ENCODE results near the gene PLCB1. TPM values are rescaled to one million over a fixed set of nuclear protein-coding genes. Genes with fewer than 3 reads are reported as not detected.
"Not testable (repeated sequence)": the region's sequence is repeated elsewhere in the genome, so short reads cannot be mapped to it uniquely, and the experiment has no call there.

The PLCB1 gene
- total RNA-seq, 1 donor from 2014 or later, result 10.7 TPM

GRCh38 chr20:8433291-8433690, 301.2 kb downstream of the PLCB1 start:
- no peak for FAIRE-seq

DNA sequence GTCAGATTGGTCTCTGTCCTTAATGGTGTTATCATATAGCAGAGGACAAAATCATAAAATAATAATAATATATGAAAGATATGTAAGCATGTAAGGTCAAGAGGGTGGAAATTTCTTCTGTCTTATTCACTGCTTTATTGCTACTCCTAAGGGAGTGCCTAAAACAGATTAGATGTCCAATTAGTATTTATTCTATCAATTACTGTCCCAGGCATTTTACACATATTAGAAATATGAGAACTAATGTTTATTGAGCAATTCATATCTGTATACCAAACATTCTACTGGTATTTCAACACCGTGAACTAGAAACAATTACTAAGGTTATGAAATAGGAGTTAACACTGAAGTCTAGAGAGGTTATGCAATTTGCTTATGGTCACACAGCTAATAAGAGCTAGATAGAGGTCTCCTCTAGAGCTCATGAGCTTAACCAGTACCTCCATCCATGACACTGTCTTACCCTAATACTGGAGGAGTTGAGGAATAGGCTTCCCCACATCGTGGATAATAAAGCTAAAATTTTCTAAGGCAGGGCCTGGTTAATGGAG, 302.3 kb downstream of the PLCB1 start:
- FAIRE-seq, result no peak
- H3K9me3 ChIP-seq (ENCODE audit: insufficient read depth, low read depth, low read length), result no peaks in the 10 kb centered on the region
- H3K4me2 ChIP-seq (ENCODE audit: low read length), result no peak overlapping the region
- H2AFZ ChIP-seq (ENCODE audit: low read depth, low read length), result no peak overlapping the region
- no peak overlapping the region for H3K27ac ChIP-seq (ENCODE audit: low read depth, low read length)
- H3K36me3 Mint-ChIP-seq (ENCODE audit: low read depth, unreplicated experiment), result peaks cover 2% of the 10 kb centered on the region
- DNase-seq (ENCODE audit: low read depth), result no peak
- H3K27me3 ChIP-seq (ENCODE audit: insufficient read depth, low read length), result no peaks in the 10 kb centered on the region
- H3K36me3 ChIP-seq (ENCODE audit: insufficient read depth, low read length), result no peaks in the 10 kb centered on the region
- H3K79me2 ChIP-seq (ENCODE audit: insufficient read depth, low read length), result no peaks in the 10 kb centered on the region
- TF ChIP-seq EZH2 (IDR thresholded peaks at IDR 0.05; ENCODE audit: insufficient read depth, low read length), result no peak
- TF ChIP-seq, protein P1, sequence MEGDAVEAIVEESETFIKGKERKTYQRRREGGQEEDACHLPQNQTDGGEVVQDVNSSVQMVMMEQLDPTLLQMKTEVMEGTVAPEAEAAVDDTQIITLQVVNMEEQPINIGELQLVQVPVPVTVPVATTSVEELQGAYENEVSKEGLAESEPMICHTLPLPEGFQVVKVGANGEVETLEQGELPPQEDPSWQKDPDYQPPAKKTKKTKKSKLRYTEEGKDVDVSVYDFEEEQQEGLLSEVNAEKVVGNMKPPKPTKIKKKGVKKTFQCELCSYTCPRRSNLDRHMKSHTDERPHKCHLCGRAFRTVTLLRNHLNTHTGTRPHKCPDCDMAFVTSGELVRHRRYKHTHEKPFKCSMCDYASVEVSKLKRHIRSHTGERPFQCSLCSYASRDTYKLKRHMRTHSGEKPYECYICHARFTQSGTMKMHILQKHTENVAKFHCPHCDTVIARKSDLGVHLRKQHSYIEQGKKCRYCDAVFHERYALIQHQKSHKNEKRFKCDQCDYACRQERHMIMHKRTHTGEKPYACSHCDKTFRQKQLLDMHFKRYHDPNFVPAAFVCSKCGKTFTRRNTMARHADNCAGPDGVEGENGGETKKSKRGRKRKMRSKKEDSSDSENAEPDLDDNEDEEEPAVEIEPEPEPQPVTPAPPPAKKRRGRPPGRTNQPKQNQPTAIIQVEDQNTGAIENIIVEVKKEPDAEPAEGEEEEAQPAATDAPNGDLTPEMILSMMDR (IDR thresholded peaks at IDR 0.05; ENCODE audit: insufficient read depth, low read depth, low read length), result no peak
- H3K9ac ChIP-seq (ENCODE audit: low read length), result no peak overlapping the region
- no peak overlapping the region for H3K27ac Mint-ChIP-seq (ENCODE audit: unreplicated experiment)
- H3K4me1 ChIP-seq (ENCODE audit: insufficient read depth, low read length), result no peaks in the 10 kb centered on the region
- H3K4me3 Mint-ChIP-seq (ENCODE audit: unreplicated experiment), result no peak overlapping the region
- H3K4me3 ChIP-seq (ENCODE audit: insufficient read depth, low read depth, low read length), result no peak overlapping the region
- no peaks in the 10 kb centered on the region for H3K9me3 Mint-ChIP-seq (ENCODE audit: unreplicated experiment)
- H3K4me1 Mint-ChIP-seq (ENCODE audit: low read depth, unreplicated experiment), result no peaks in the 10 kb centered on the region
- H3K27me3 Mint-ChIP-seq (ENCODE audit: low read depth, unreplicated experiment), result no peaks in the 10 kb centered on the region
- no peaks in the 10 kb centered on the region for H4K20me1 ChIP-seq (ENCODE audit: insufficient read depth, low read length)

More at GRCh38 chr20:8433291-8433690, 301.2 kb downstream of the PLCB1 start:
- H3K36me3 Mint-ChIP-seq (ENCODE audit: low read depth, unreplicated experiment), result peaks cover 2% of the 10 kb centered on the region
- no peak for DNase-seq (ENCODE audit: low read depth)
- Histone ChIP-seq H3K79me2 (ENCODE audit: insufficient read depth, low read length) (no peaks in the 10 kb centered on the region), H3K9ac (ENCODE audit: low read length) (no peak overlapping the region), H2AFZ (ENCODE audit: low read depth, low read length) (no peak overlapping the region), H4K20me1 (ENCODE audit: insufficient read depth, low read length) (no peaks in the 10 kb centered on the region), H3K9me3 (ENCODE audit: insufficient read depth, low read depth, low read length) (no peaks in the 10 kb centered on the region), H3K36me3 (ENCODE audit: insufficient read depth, low read length) (no peaks in the 10 kb centered on the region), H3K4me2 (ENCODE audit: low read length) (no peak overlapping the region), H3K27ac (ENCODE audit: low read depth, low read length) (no peak overlapping the region), H3K4me1 (ENCODE audit: insufficient read depth, low read length) (no peaks in the 10 kb centered on the region), H3K27me3 (ENCODE audit: insufficient read depth, low read length) (no peaks in the 10 kb centered on the region), H3K4me3 (ENCODE audit: insufficient read depth, low read depth, low read length) (no peak overlapping the region)
- H3K4me3 Mint-ChIP-seq (ENCODE audit: unreplicated experiment), result no peak overlapping the region
- H3K9me3 Mint-ChIP-seq (ENCODE audit: unreplicated experiment), result no peaks in the 10 kb centered on the region
- TF ChIP-seq, protein P1 (IDR thresholded peaks at IDR 0.05; ENCODE audit: insufficient read depth, low read depth, low read length), result no peak
- TF ChIP-seq EZH2 (IDR thresholded peaks at IDR 0.05; ENCODE audit: insufficient read depth, low read length), result no peak
- H3K4me1 Mint-ChIP-seq (ENCODE audit: low read depth, unreplicated experiment), result no peaks in the 10 kb centered on the region
- H3K27ac Mint-ChIP-seq (ENCODE audit: unreplicated experiment), result no peak overlapping the region
- H3K27me3 Mint-ChIP-seq (ENCODE audit: low read depth, unreplicated experiment), result no peaks in the 10 kb centered on the region

GRCh38 chr20:8435285-8436035, 303.4 kb downstream of the PLCB1 start:
- no peak overlapping the region for H3K4me2 ChIP-seq (ENCODE audit: low read length)
- no peak for TF ChIP-seq EZH2 (IDR thresholded peaks at IDR 0.05; ENCODE audit: insufficient read depth, low read length)
- TF ChIP-seq, protein P1 (IDR thresholded peaks at IDR 0.05; ENCODE audit: insufficient read depth, low read depth, low read length), result no peak
- DNase-seq (ENCODE audit: low read depth) (no peak), FAIRE-seq (no peak)
- Mint-ChIP-seq H3K27ac (ENCODE audit: unreplicated experiment) (no peak overlapping the region), H3K27me3 (ENCODE audit: low read depth, unreplicated experiment) (no peaks in the 10 kb centered on the region), H3K4me1 (ENCODE audit: low read depth, unreplicated experiment) (no peaks in the 10 kb centered on the region), H3K4me3 (ENCODE audit: unreplicated experiment) (no peak overlapping the region), H3K36me3 (ENCODE audit: low read depth, unreplicated experiment) (peaks cover 2% of the 10 kb centered on the region), H3K9me3 (ENCODE audit: unreplicated experiment) (no peaks in the 10 kb centered on the region)
- H4K20me1 ChIP-seq (ENCODE audit: insufficient read depth, low read length), result no peaks in the 10 kb centered on the region
- H3K4me1 ChIP-seq (ENCODE audit: insufficient read depth, low read length), result no peaks in the 10 kb centered on the region
- no peaks in the 10 kb centered on the region for H3K36me3 ChIP-seq (ENCODE audit: insufficient read depth, low read length)
- H3K4me3 ChIP-seq (ENCODE audit: insufficient read depth, low read depth, low read length), result no peak overlapping the region
- no peak overlapping the region for H2AFZ ChIP-seq (ENCODE audit: low read depth, low read length)
- no peak overlapping the region for H3K9ac ChIP-seq (ENCODE audit: low read length)
- no peak overlapping the region for H3K27ac ChIP-seq (ENCODE audit: low read depth, low read length)
- no peaks in the 10 kb centered on the region for H3K27me3 ChIP-seq (ENCODE audit: insufficient read depth, low read length)
- no peaks in the 10 kb centered on the region for H3K79me2 ChIP-seq (ENCODE audit: insufficient read depth, low read length)
- H3K9me3 ChIP-seq (ENCODE audit: insufficient read depth, low read depth, low read length), result no peaks in the 10 kb centered on the region

DNA sequence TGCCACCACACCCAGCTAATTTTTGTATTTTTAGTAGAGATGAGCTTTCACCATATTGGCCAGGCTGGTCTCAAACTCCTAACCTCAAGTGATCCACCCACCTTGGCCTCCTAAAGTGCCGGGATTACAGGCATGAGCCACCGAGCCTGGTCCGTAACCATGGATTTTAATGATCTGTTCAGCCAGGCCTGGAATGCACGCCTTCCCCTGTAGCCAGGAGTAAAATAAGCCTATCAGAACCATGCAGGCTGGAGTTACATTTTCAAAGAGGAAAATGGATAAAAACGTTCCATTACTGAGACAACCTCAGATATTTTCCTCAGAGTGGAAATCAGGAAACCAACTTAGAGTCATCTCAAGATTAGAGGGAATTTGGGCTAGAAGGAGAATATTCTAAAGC, 304.9 kb downstream of the PLCB1 start:
- H3K9me3 ChIP-seq (ENCODE audit: insufficient read depth, low read depth, low read length); H2AFZ ChIP-seq (ENCODE audit: low read depth, low read length); H3K4me2 ChIP-seq (ENCODE audit: low read length); H3K79me2 ChIP-seq (ENCODE audit: insufficient read depth, low read length); H3K4me3 Mint-ChIP-seq (ENCODE audit: unreplicated experiment); H3K4me1 Mint-ChIP-seq (ENCODE audit: low read depth, unreplicated experiment); FAIRE-seq; H3K4me1 ChIP-seq (ENCODE audit: insufficient read depth, low read length); H3K27ac Mint-ChIP-seq (ENCODE audit: unreplicated experiment); H3K36me3 Mint-ChIP-seq (ENCODE audit: low read depth, unreplicated experiment); H3K27me3 Mint-ChIP-seq (ENCODE audit: low read depth, unreplicated experiment); H3K9me3 Mint-ChIP-seq (ENCODE audit: unreplicated experiment); H3K27me3 ChIP-seq (ENCODE audit: insufficient read depth, low read length); H3K27ac ChIP-seq (ENCODE audit: low read depth, low read length); H4K20me1 ChIP-seq (ENCODE audit: insufficient read depth, low read length); H3K4me3 ChIP-seq (ENCODE audit: insufficient read depth, low read depth, low read length); DNase-seq (ENCODE audit: low read depth); H3K9ac ChIP-seq (ENCODE audit: low read length); H3K36me3 ChIP-seq (ENCODE audit: insufficient read depth, low read length): not testable (repeated sequence)

All from astrocyte (in vitro differentiated cells and primary cell).